SK-N-SH treated with all-trans-retinoic acid at 6 μM for 48 hours (cell line): ENCODE measurements around the gene ADAMTS18.

Source experiments
- ATAC-seq: fragments of 200-7000 bp; cut with Tn5 transposase; 3 replicates; pipeline ENCODE4 v1.9.1; 2020; ENCODE audit warnings: mild to moderate bottlenecking, moderate library complexity
- ARNTL ChIP-seq: fragments of 450-650 bp; formaldehyde crosslinking; IDR thresholded peaks from 2 replicates; pipeline ENCODE4 v1.5.0; 2020; ENCODE audit warnings: low read depth, mild to moderate bottlenecking, moderate library complexity, borderline replicate concordance
- CSDC2 ChIP-seq: fragments of 250-450 bp; sonication (Bioruptor Pico); IDR thresholded peaks from 2 replicates; pipeline ENCODE4 v1.5.0; 2020; ENCODE audit warnings: mild to moderate bottlenecking, moderate library complexity
- ESRRG ChIP-seq: fragments of 250-450 bp; sonication (Bioruptor Pico); IDR thresholded peaks from 2 replicates; pipeline ENCODE4 v1.6.1; 2021; ENCODE audit warnings: mild to moderate bottlenecking
- GLIS3 ChIP-seq: fragments of 250-450 bp; sonication (Bioruptor Pico); IDR thresholded peaks from 2 replicates; pipeline ENCODE4 v1.5.0; 2020; ENCODE audit warnings: mild to moderate bottlenecking, moderate library complexity
- ISL1 ChIP-seq: fragments of 250-450 bp; sonication (Bioruptor Pico); IDR thresholded peaks from 2 replicates; pipeline ENCODE4 v2.1.2; 2022; ENCODE audit warnings: mild to moderate bottlenecking, moderate library complexity
- OSR1 ChIP-seq: fragments of 250-450 bp; sonication (Bioruptor Pico); IDR thresholded peaks from 2 replicates; pipeline ENCODE4 v1.8.0; 2022; ENCODE audit warnings: moderate library complexity, mild to moderate bottlenecking, inconsistent platforms
- POU6F1 ChIP-seq: fragments of 250-450 bp; sonication (Bioruptor Pico); IDR thresholded peaks from 2 replicates; pipeline ENCODE4 v1.8.0; 2021; ENCODE audit warnings: low read depth, mild to moderate bottlenecking, moderate library complexity, borderline replicate concordance
- PPARA ChIP-seq: fragments of 250-450 bp; sonication (Bioruptor Pico); IDR thresholded peaks from 2 replicates; pipeline ENCODE4 v1.5.0; 2020; ENCODE audit warnings: mild to moderate bottlenecking, borderline replicate concordance
- RARB ChIP-seq: fragments of 250-450 bp; sonication (Bioruptor Pico); IDR thresholded peaks from 2 replicates; pipeline ENCODE4 v1.8.0; 2021; ENCODE audit warnings: mild to moderate bottlenecking, moderate library complexity
- SNAI2 ChIP-seq: fragments of 250-450 bp; sonication (Bioruptor Pico); IDR thresholded peaks from 2 replicates; pipeline ENCODE4 v1.5.0; 2020; ENCODE audit warnings: mild to moderate bottlenecking, moderate library complexity
- TCF4 ChIP-seq: fragments of 250-450 bp; sonication (Bioruptor Pico); IDR thresholded peaks from 2 replicates; pipeline ENCODE4 v1.8.0; 2021; ENCODE audit warnings: mild to moderate bottlenecking, moderate library complexity, borderline replicate concordance
- TOX ChIP-seq: fragments of 250-450 bp; sonication (Bioruptor Pico); IDR thresholded peaks from 2 replicates; pipeline ENCODE4 v1.8.0; 2021; ENCODE audit warnings: mild to moderate bottlenecking, moderate library complexity, borderline replicate concordance
- TSHZ2 ChIP-seq: fragments of 250-450 bp; sonication (Bioruptor Pico); IDR thresholded peaks from 2 replicates; pipeline ENCODE4 v1.5.0; 2020; ENCODE audit warnings: mild to moderate bottlenecking, moderate library complexity
- ZC3H10 ChIP-seq: fragments of 250-450 bp; sonication (Bioruptor Pico); IDR thresholded peaks from 2 replicates; pipeline ENCODE4 v1.5.1; 2021; ENCODE audit warnings: mild to moderate bottlenecking, moderate library complexity
- ZFP3 ChIP-seq: fragments of 250-450 bp; sonication (Bioruptor Pico); IDR thresholded peaks from 2 replicates; pipeline ENCODE4 v1.5.0; 2020; ENCODE audit warnings: mild to moderate bottlenecking, moderate library complexity
- ZFP30 ChIP-seq: fragments of 450-650 bp; formaldehyde crosslinking; IDR thresholded peaks from 2 replicates; pipeline ENCODE4 v1.5.0; 2022; ENCODE audit warnings: mild to moderate bottlenecking, moderate library complexity
- ZNF565 ChIP-seq: fragments of 450-650 bp; formaldehyde crosslinking; conservative IDR thresholded peaks from 2 replicates; pipeline ENCODE4 v1.5.0; 2020; ENCODE audit warnings: low read depth, mild to moderate bottlenecking, moderate library complexity
- ZNF70 ChIP-seq: fragments of 450-650 bp; formaldehyde crosslinking; IDR thresholded peaks from 2 replicates; pipeline ENCODE4 v1.5.0; 2020; ENCODE audit warnings: mild to moderate bottlenecking, moderate library complexity
- ZNF8 ChIP-seq: fragments of 450-650 bp; formaldehyde crosslinking; IDR thresholded peaks from 2 replicates; pipeline ENCODE4 v1.5.0; 2020; ENCODE audit warnings: mild to moderate bottlenecking, moderate library complexity
- TF ChIP-seq, protein P1 (sequence below): fragments of 250-450 bp; sonication (Bioruptor Pico); IDR thresholded peaks from 2 replicates; pipeline ENCODE4 v1.8.0; 2020; ENCODE audit warnings: mild to moderate bottlenecking, moderate library complexity, borderline replicate concordance
- TF ChIP-seq, protein P2 (sequence below): fragments of 250-450 bp; sonication (Bioruptor Pico); IDR thresholded peaks from 2 replicates; pipeline ENCODE4 v1.5.1; 2021; ENCODE audit warnings: mild to moderate bottlenecking, moderate library complexity
- TF ChIP-seq, protein P3 (sequence below): fragments of 250-450 bp; sonication (Bioruptor Pico); IDR thresholded peaks from 2 replicates; pipeline ENCODE4 v1.5.1; 2020; ENCODE audit warnings: low read depth, mild to moderate bottlenecking, moderate library complexity

Gene ADAMTS18

DNA sequence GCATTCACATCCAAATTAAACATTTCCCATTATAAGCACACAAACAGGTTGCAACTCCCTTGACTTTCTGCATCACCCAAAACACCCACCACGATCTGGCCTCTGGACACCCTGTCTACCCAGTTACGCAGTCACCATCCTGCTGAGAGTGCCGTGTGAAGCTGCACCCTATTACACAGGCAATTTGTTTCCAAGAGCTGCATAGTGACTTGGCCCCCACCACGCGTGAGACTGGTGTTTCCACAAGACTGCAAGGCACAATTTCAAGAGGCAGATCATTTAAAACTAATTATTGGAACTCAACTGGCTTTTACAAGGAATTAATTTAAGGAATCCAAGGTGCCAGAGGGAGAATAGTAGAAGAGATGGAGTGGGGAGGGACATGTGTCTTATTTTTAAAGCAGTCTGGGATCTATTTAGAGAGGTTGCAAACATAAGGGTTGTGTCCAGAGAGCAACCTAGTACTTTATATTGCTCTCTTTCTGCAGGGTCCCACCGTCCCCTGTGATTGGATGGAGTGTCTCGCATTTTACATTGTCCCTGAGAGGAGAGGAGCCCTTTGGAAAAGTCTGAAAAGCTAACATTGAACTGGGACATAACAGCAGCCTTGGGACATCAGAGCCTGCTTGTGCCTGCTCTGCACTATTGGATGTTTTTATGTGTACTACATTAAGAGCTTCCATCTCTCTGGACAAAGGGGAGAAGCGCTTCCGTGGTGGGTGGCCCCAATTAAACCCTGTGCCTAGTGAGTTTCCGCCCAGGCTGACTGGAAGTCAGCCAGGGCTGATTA is 8.7 kb upstream of the ADAMTS18 start:
- ATAC-seq = no peak
- TF ChIP-seq ZNF8 (CRISPR knock-in tag) (no peak), GLIS3 (CRISPR knock-in tag) (no peak), TOX (CRISPR knock-in tag) (no peak), ESRRG (CRISPR knock-in tag) (no peak)

DNA sequence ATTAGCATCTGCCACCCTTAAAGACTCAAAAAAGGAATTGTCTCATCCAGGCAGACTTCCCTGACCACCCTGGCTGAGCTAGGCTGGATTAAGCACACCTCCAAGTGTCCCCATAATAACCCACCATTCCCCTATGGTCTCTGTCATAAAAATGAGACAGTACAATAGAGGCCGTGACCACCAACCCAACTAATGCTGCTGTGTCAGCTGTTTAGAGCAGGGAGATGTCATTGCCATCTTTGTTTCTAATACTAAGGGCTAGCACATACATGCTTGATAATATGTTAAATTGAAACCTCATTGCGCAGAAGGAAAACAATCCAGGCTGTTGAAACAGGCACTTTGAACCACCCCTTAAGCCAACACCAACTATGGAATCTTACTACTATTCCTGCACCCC is 7.2 kb upstream of the ADAMTS18 start:
- no peak for ATAC-seq
- no peak for TF ChIP-seq ZFP3 (CRISPR knock-in tag)

DNA sequence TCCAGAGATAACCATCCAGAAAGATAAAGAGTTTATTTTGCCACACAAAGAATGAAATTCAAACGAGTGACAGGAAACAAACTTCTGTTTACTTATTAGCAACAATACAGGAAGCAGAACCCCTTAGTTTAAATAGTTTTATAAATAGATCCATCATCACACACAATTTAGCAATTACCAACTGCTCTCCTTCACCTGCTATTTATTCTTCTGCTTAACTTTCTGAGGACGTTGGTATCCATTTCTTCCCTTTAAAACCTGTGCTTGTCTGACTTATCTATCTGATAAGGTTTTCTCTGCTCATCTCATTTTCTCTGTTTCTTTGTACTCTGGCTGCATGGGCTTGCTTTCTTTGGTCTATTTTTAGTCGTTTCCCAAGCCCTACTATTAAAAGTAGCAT is 4.3 kb upstream of the ADAMTS18 start:
- TF ChIP-seq GLIS3 (CRISPR knock-in tag) = no peak
- TF ChIP-seq OSR1 (CRISPR knock-in tag) = no peak
- TF ChIP-seq TSHZ2 (CRISPR knock-in tag) = no peak
- TF ChIP-seq, protein P1, sequence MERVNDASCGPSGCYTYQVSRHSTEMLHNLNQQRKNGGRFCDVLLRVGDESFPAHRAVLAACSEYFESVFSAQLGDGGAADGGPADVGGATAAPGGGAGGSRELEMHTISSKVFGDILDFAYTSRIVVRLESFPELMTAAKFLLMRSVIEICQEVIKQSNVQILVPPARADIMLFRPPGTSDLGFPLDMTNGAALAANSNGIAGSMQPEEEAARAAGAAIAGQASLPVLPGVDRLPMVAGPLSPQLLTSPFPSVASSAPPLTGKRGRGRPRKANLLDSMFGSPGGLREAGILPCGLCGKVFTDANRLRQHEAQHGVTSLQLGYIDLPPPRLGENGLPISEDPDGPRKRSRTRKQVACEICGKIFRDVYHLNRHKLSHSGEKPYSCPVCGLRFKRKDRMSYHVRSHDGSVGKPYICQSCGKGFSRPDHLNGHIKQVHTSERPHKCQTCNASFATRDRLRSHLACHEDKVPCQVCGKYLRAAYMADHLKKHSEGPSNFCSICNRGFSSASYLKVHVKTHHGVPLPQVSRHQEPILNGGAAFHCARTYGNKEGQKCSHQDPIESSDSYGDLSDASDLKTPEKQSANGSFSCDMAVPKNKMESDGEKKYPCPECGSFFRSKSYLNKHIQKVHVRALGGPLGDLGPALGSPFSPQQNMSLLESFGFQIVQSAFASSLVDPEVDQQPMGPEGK (CRISPR knock-in tag) = no peak
- TF ChIP-seq CSDC2 (CRISPR knock-in tag) = no peak
- no peak for TF ChIP-seq ZFP30 (CRISPR knock-in tag)
- no peak for ATAC-seq

DNA sequence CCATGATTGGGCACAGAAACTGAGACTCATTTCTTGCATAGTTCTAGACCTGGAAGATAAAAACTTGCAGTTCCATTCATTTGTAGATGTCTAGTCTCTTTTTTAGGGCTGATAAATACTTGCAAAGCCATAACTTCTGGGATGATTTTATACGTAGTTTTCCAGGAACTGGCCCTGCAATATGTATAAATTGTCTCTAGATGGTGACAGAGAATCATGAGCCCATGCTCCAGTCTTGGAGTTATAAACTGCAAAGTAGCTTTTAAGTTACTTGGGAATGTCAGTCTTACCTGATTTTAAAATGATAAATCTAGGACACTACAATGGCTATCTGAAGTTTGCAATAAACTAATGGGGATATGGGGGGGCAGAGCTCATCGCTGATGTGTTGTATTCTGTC is 3.0 kb upstream of the ADAMTS18 start:
- no peak for ATAC-seq
- TF ChIP-seq POU6F1 (CRISPR knock-in tag) (no peak), RARB (CRISPR knock-in tag) (no peak), GLIS3 (CRISPR knock-in tag) (no peak), TOX (CRISPR knock-in tag) (no peak), SNAI2 (CRISPR knock-in tag) (no peak), PPARA (no peak), ZC3H10 (CRISPR knock-in tag) (no peak), ZNF70 (CRISPR knock-in tag) (no peak), TSHZ2 (CRISPR knock-in tag) (no peak), CSDC2 (CRISPR knock-in tag) (no peak), ZFP30 (CRISPR knock-in tag) (no peak), ISL1 (CRISPR knock-in tag) (no peak), ZFP3 (CRISPR knock-in tag) (no peak), TCF4 (no peak), ZNF565 (CRISPR knock-in tag) (no peak), ZNF8 (CRISPR knock-in tag) (no peak), ARNTL (no peak)
- TF ChIP-seq, protein P2, sequence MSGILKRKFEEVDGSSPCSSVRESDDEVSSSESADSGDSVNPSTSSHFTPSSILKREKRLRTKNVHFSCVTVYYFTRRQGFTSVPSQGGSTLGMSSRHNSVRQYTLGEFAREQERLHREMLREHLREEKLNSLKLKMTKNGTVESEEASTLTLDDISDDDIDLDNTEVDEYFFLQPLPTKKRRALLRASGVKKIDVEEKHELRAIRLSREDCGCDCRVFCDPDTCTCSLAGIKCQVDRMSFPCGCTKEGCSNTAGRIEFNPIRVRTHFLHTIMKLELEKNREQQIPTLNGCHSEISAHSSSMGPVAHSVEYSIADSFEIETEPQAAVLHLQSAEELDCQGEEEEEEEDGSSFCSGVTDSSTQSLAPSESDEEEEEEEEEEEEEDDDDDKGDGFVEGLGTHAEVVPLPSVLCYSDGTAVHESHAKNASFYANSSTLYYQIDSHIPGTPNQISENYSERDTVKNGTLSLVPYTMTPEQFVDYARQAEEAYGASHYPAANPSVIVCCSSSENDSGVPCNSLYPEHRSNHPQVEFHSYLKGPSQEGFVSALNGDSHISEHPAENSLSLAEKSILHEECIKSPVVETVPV = no peak
- TF ChIP-seq, protein P3, sequence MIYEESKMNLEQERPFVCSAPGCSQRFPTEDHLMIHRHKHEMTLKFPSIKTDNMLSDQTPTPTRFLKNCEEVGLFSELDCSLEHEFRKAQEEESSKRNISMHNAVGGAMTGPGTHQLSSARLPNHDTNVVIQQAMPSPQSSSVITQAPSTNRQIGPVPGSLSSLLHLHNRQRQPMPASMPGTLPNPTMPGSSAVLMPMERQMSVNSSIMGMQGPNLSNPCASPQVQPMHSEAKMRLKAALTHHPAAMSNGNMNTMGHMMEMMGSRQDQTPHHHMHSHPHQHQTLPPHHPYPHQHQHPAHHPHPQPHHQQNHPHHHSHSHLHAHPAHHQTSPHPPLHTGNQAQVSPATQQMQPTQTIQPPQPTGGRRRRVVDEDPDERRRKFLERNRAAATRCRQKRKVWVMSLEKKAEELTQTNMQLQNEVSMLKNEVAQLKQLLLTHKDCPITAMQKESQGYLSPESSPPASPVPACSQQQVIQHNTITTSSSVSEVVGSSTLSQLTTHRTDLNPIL = no peak
- TF ChIP-seq, all 23 proteins: peak for 0
